ENCODE data around the gene AP3B2. TPM values are rescaled to one million over a fixed set of nuclear protein-coding genes. Genes with fewer than 3 reads are reported as not detected.
A peak's percentile ranks its signal among the peaks of the same experiment; 100 is the strongest.

Gene AP3B2
- total and polyA plus RNA-seq, 9 donors, result 0.18 to 0.82 (median 0.52) TPM

DNA sequence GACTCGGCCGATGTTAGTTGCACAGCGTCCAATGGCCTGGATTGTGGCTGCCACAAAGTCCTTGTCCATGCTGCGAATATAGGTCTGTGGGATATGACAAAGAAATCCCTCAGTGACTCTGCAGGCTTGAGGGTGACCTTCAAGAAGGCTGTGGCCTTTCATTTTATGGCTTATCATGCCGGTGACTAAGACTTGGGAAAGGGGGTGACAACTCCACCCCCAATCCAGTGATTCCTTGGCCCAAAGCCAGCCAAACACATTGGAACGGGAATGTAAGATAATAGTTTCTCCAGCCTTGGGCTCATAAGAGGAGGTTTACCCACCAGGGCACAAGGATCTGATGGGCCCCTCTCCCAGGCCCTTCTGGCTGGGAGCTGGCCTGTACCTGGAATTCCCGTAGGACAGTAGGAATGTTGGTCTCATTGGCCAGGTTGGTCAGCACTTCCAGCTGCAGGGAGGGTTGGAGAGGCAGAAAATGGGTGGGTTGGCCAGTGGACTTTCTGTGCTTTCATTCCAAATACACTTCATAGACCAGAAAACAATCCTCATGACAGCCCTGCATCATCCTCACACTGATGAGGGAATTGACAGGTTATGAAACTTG, 31.9 kb downstream of the AP3B2 start:
- Histone ChIP-seq H3K27ac (ENCODE audit: low read length) (no peak overlapping the region), H3K9me3 (replicated peaks; ENCODE audit: control insufficient read depth, low read depth, low read length) (no peaks in the 10 kb centered on the region), H3K27me3 (ENCODE audit: control insufficient read depth, insufficient read depth, low read length) (peaks cover 37% of the 10 kb centered on the region), H3K4me3 (ENCODE audit: low read length) (no peak overlapping the region), H3K36me3 (ENCODE audit: control insufficient read depth, insufficient read depth, low read length) (no peaks in the 10 kb centered on the region), H3K4me1 (ENCODE audit: control insufficient read depth, insufficient read depth, low read length) (peaks cover 5% of the 10 kb centered on the region)
- DNase-seq, result no peak
- 90% methylated on average over 5 of the region's 7 CpGs for WGBS (ENCODE audit: insufficient coverage)

DNA sequence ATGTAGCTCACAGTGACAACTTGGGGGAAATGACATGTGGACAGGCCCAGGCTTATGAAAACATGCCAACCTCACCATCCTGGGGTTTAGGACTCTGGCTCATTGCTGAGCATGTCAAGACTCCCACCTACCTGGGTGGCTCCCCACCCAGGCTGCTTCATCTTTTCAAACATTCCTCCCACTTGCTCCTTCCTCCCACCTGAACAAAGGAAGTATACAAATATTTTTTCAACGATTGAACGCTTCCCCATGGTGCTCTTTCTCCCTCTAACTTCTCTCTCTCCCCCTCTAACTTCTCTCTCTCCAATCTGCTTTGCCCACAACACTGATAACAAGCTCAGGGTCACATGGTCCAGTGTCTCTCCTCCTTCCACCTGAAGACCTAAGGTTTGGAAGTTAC, 34.8 kb downstream of the AP3B2 start:
- no peaks in the 10 kb centered on the region for H3K9me3 ChIP-seq (replicated peaks; ENCODE audit: control insufficient read depth, low read depth, low read length)
- DNase-seq, result no peak
- no peak overlapping the region for H3K4me3 ChIP-seq (ENCODE audit: low read length)
- no peaks in the 10 kb centered on the region for H3K36me3 ChIP-seq (ENCODE audit: control insufficient read depth, insufficient read depth, low read length)
- H3K27ac ChIP-seq (ENCODE audit: low read length), result no peak overlapping the region
- peaks cover 15% of the 10 kb centered on the region for H3K27me3 ChIP-seq (ENCODE audit: control insufficient read depth, insufficient read depth, low read length)
- WGBS (ENCODE audit: insufficient coverage), result 81% methylated on average over 2 of the region's 2 CpGs
- no peaks in the 10 kb centered on the region for H3K4me1 ChIP-seq (ENCODE audit: control insufficient read depth, insufficient read depth, low read length)

DNA sequence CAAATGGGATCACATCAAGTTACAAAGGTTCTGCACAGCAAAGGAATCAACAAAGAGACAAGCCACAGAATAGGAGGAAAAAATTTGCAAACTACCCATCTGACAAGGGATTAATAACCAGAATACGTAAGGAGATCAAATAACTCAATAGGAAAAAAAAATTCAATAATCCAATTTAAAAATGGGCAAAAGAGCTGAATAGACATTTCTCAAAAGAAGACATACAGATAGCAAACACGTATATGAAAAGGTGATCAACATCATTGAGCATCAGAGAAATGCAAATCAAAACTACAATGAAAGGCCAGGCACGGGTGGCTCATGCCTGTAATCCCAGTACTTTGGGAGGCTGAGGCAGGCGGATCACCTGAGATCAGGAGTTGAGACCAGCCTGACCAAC, 39.0 kb downstream of the AP3B2 start:
- no peaks in the 10 kb centered on the region for H3K27me3 ChIP-seq (ENCODE audit: control insufficient read depth, insufficient read depth, low read length)
- no peaks in the 10 kb centered on the region for H3K4me1 ChIP-seq (ENCODE audit: control insufficient read depth, insufficient read depth, low read length)
- DNase-seq, result no peak
- WGBS (ENCODE audit: insufficient coverage), result 79% methylated on average over 2 of the region's 4 CpGs
- no peaks in the 10 kb centered on the region for H3K36me3 ChIP-seq (ENCODE audit: control insufficient read depth, insufficient read depth, low read length)
- H3K27ac ChIP-seq (ENCODE audit: low read length), result no peak overlapping the region
- H3K9me3 ChIP-seq (replicated peaks; ENCODE audit: control insufficient read depth, low read depth, low read length), result no peaks in the 10 kb centered on the region
- H3K4me3 ChIP-seq (ENCODE audit: low read length), result no peak overlapping the region

DNA sequence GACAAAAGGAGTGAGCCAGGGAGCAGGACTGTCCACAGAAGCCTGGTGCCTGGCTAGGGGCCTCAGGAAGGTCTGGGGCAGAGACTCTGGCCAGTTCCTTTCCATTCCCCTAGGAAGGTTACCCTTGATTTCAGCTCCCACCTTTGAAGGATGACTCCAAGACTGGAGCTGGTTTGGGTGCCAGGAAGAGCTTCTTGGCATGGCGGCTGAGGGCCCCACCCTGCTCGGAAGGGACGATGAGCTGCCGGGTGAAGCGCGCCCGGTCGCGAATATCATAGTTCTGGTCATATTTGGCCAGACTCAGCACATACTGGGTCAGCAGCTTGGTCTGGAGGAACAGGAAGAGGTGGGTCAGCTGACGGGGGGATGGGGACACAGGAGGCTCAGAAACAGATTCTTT, 43.1 kb downstream of the AP3B2 start:
- Histone ChIP-seq H3K27ac (ENCODE audit: low read length) (no peak overlapping the region), H3K9me3 (replicated peaks; ENCODE audit: control insufficient read depth, low read depth, low read length) (no peaks in the 10 kb centered on the region), H3K27me3 (ENCODE audit: control insufficient read depth, insufficient read depth, low read length) (no peaks in the 10 kb centered on the region), H3K4me1 (ENCODE audit: control insufficient read depth, insufficient read depth, low read length) (no peaks in the 10 kb centered on the region), H3K4me3 (ENCODE audit: low read length) (no peak overlapping the region), H3K36me3 (ENCODE audit: control insufficient read depth, insufficient read depth, low read length) (no peaks in the 10 kb centered on the region)
- no peak for DNase-seq
- WGBS (ENCODE audit: insufficient coverage), result 89% methylated on average over 10 of the region's 10 CpGs

DNA sequence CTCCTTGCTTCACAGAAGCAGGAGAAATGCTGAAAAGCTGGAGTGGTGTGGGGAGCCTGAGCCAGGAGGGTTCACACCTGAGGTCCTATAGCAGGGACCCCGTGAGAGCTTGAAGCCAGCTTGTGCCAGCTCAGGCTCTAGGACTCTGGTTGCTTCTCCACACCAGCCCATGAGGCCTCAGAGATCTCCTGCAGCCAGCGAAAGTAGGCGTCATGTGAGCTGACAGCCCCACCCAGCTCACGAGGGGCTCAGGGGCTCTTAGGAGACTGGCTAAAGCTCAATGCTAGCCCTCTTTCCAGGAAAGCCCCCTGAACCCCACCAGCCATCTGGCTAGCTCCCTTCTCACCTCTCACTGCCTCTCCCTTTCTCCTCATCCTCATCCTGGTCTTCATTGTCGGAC, 45.7 kb downstream of the AP3B2 start:
- no peak for DNase-seq
- H3K27ac ChIP-seq (ENCODE audit: low read length), result no peak overlapping the region
- H3K27me3 ChIP-seq (ENCODE audit: control insufficient read depth, insufficient read depth, low read length), result no peaks in the 10 kb centered on the region
- 73% methylated on average over 5 of the region's 5 CpGs for WGBS (ENCODE audit: insufficient coverage)
- no peak overlapping the region for H3K4me3 ChIP-seq (ENCODE audit: low read length)
- no peaks in the 10 kb centered on the region for H3K36me3 ChIP-seq (ENCODE audit: control insufficient read depth, insufficient read depth, low read length)
- no peaks in the 10 kb centered on the region for H3K4me1 ChIP-seq (ENCODE audit: control insufficient read depth, insufficient read depth, low read length)
- H3K9me3 ChIP-seq (replicated peaks; ENCODE audit: control insufficient read depth, low read depth, low read length), result no peaks in the 10 kb centered on the region

DNA sequence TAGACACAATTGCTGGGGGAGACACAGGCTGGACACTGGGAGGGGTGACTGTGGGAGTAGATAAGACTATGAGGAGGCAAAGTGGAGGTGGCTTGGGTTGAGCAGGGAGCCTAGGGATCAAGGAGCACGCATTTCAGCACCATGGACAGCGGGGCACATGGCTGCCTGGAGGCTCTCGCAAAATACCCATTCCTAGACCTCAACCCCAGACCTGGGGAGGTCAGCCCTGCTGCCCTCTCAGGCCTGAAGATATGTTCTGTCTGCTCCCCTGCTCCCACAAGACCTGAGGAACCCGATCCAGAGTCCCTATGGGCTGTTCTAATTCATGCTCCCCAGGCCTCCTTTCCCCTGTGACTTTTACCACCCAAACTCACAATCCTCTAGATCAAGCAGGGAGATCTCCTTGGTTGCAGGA, 46.5 kb downstream of the AP3B2 start:
- H3K27ac ChIP-seq (ENCODE audit: low read length), result no peak overlapping the region
- no peaks in the 10 kb centered on the region for H3K27me3 ChIP-seq (ENCODE audit: control insufficient read depth, insufficient read depth, low read length)
- H3K36me3 ChIP-seq (ENCODE audit: control insufficient read depth, insufficient read depth, low read length), result no peaks in the 10 kb centered on the region
- H3K4me1 ChIP-seq (ENCODE audit: control insufficient read depth, insufficient read depth, low read length), result no peaks in the 10 kb centered on the region
- no peaks in the 10 kb centered on the region for H3K9me3 ChIP-seq (replicated peaks; ENCODE audit: control insufficient read depth, low read depth, low read length)
- peak; percentile 65 for DNase-seq
- 0% methylated on average over 3 of the region's 4 CpGs for WGBS (ENCODE audit: insufficient coverage)
- H3K4me3 ChIP-seq (ENCODE audit: low read length), result no peak overlapping the region

DNA sequence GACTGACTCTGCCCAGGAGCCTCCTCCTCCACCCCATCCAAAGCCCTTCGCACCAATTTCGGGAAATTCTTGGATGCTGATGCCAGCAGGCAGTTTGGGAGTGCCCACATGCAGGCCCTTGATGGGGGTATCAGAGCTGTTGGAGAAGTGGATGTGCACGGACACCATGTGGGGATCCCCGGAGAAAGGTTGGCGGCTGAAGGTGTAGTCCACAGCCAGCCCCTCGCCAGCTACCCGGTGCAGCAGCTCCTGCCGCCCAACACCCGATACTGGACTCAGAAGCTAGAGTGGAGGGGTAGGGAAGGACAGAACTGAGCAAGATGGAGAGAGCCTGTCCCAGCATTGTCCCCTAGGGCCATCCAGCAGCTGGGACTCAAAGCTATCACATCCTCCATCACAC, 47.0 kb downstream of the AP3B2 start:
- WGBS (ENCODE audit: insufficient coverage), result 71% methylated on average over 4 of the region's 9 CpGs
- Histone ChIP-seq H3K27me3 (ENCODE audit: control insufficient read depth, insufficient read depth, low read length) (no peaks in the 10 kb centered on the region), H3K4me1 (ENCODE audit: control insufficient read depth, insufficient read depth, low read length) (no peaks in the 10 kb centered on the region)

DNA sequence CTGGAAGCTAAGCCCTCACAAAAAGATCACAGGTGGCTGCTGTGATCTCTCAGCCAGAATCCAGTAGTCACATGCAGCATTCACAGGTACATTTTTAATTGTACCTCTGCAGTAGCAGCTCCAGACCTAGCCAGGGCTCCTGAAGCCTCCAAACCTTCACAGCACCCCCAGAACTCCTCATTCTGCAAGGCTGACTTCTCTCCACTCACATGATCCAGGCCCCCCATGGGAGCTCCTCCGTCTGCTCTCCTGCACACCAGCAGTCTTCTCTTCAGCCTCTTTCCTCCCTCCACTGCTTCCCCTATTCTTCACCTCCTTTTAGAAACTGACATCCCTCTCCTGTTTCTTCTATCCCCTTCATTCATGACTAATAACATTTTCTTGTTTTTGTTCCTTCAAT, 49.3 kb downstream of the AP3B2 start:
- H3K4me3 ChIP-seq (ENCODE audit: low read length), result no peak overlapping the region
- H3K27me3 ChIP-seq (ENCODE audit: control insufficient read depth, insufficient read depth, low read length), result peaks cover 2% of the 10 kb centered on the region
- H3K9me3 ChIP-seq (replicated peaks; ENCODE audit: control insufficient read depth, low read depth, low read length), result no peaks in the 10 kb centered on the region
- H3K27ac ChIP-seq (ENCODE audit: low read length), result no peak overlapping the region
- no peaks in the 10 kb centered on the region for H3K36me3 ChIP-seq (ENCODE audit: control insufficient read depth, insufficient read depth, low read length)
- no peaks in the 10 kb centered on the region for H3K4me1 ChIP-seq (ENCODE audit: control insufficient read depth, insufficient read depth, low read length)
- 0% methylated on average over 1 of the region's 1 CpG for WGBS (ENCODE audit: insufficient coverage)
- no peak for DNase-seq

More for the DNA sequence above, 47.0 kb downstream of the AP3B2 start:
- no peak overlapping the region for H3K4me3 ChIP-seq (ENCODE audit: low read length)
- no peaks in the 10 kb centered on the region for H3K36me3 ChIP-seq (ENCODE audit: control insufficient read depth, insufficient read depth, low read length)
- DNase-seq, result no peak
- no peaks in the 10 kb centered on the region for H3K9me3 ChIP-seq (replicated peaks; ENCODE audit: control insufficient read depth, low read depth, low read length)
- no peak overlapping the region for H3K27ac ChIP-seq (ENCODE audit: low read length)

DNA sequence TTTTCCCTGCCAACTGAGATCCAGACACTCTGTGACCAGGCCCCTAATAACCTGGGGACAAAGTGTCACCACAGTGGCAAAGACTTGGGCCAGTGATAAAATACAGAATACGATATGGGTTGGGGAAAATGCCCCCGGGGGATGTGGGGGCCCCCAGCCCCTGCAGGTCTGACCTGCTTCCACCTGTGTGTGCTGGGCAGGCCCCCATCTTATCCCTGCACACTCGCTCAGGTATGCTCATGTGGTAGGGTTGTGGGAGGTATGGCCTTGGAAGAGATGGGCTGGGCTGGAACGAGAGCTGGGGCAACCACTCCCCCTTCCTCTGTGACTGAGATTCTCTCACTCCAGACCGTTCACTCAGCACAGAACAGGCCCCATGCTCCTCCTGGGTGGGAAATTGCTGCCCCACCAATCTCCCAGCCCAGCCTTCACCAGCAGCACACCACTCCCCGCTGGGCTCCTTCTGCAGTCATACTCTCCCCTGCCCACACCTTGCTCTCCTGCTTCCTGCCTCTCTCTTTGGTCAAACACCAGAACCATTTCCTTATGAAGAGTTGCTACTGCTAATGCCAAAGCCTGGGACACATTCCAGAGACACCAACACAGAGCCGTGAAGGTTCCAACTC, 52.9 kb downstream of the AP3B2 start:
- no peak for DNase-seq
- H3K4me3 ChIP-seq (ENCODE audit: low read length), result no peak overlapping the region
- 36% methylated on average over 3 of the region's 7 CpGs for WGBS (ENCODE audit: insufficient coverage)
- no peaks in the 10 kb centered on the region for H3K36me3 ChIP-seq (ENCODE audit: control insufficient read depth, insufficient read depth, low read length)
- no peaks in the 10 kb centered on the region for H3K9me3 ChIP-seq (replicated peaks; ENCODE audit: control insufficient read depth, low read depth, low read length)
- H3K4me1 ChIP-seq (ENCODE audit: control insufficient read depth, insufficient read depth, low read length), result no peaks in the 10 kb centered on the region
- no peak overlapping the region for H3K27ac ChIP-seq (ENCODE audit: low read length)
- peaks cover 7% of the 10 kb centered on the region for H3K27me3 ChIP-seq (ENCODE audit: control insufficient read depth, insufficient read depth, low read length)

DNA sequence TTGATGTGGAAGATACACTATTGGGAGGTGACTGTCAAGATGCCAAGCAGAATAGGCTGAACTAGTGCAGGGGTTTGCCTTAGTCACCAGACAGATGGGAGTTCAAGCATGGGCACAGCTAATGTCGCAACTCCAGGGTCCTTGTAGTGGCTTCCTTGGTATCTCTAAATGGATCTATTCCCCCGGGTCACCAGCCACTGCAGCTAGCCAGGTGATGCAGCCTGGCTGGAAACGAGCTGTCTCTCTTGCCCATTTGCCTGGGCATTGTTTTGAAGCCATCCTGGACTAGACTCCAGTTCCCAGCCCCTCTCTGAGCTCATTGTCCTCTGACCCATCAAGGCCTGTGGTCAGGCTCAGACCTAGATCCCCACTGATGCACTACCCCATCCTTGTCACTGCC, 54.1 kb downstream of the AP3B2 start:
- Histone ChIP-seq H3K4me3 (ENCODE audit: low read length) (no peak overlapping the region), H3K9me3 (replicated peaks; ENCODE audit: control insufficient read depth, low read depth, low read length) (no peaks in the 10 kb centered on the region), H3K27me3 (ENCODE audit: control insufficient read depth, insufficient read depth, low read length) (peaks cover 9% of the 10 kb centered on the region), H3K4me1 (ENCODE audit: control insufficient read depth, insufficient read depth, low read length) (no peaks in the 10 kb centered on the region), H3K36me3 (ENCODE audit: control insufficient read depth, insufficient read depth, low read length) (no peaks in the 10 kb centered on the region), H3K27ac (ENCODE audit: low read length) (no peak overlapping the region)
- no peak for DNase-seq
- 80% methylated on average over 3 of the region's 3 CpGs for WGBS (ENCODE audit: insufficient coverage)
